HepG2 (cell line): ENCODE results near the gene RNASE12. TPM values are rescaled to one million over a fixed set of nuclear protein-coding genes. Genes with fewer than 3 reads are reported as not detected.
A peak's percentile ranks its signal among the peaks of the same experiment; 100 is the strongest.

Experiments used
- ARHGAP35 ChIP-seq: sonication (generic); formaldehyde crosslinking; IDR thresholded peaks from 2 replicates; pipeline ENCODE4 v1.9.0; 2022; ENCODE audit warnings: mild to moderate bottlenecking, inconsistent platforms, moderate library complexity, missing genetic modification reagents, borderline replicate concordance
- ATF7 ChIP-seq, 2 experiments: fragments of 450-650 bp in 1 of 2; sonication (generic) in 1 of 2; formaldehyde crosslinking in 1 of 2; IDR thresholded peaks; 2 replicates each; pipeline versions ENCODE4 v1.4.0 to v1.6.1; 2016 to 2020; ENCODE audit warnings: antibody characterized with exemption in 1 of 2, mild to moderate bottlenecking in 1 of 2, missing genetic modification reagents in 1 of 2
- CAMTA2 ChIP-seq: sonication (generic); formaldehyde crosslinking; IDR thresholded peaks from 2 replicates; pipeline ENCODE4 v1.4.0; 2020; ENCODE audit warnings: mild to moderate bottlenecking, missing genetic modification reagents, borderline replicate concordance
- CEBPB ChIP-seq: IDR thresholded peaks from 2 replicates; pipeline ENCODE4 v1.6.1; 2011; ENCODE audit warnings: low read depth, low read length, improper control_type of control experiment, borderline replicate concordance
- GMEB1 ChIP-seq: sonication (generic); formaldehyde crosslinking; IDR thresholded peaks from 2 replicates; pipeline ENCODE4 v1.5.1; 2020; ENCODE audit warnings: missing genetic modification reagents, mild to moderate bottlenecking, borderline replicate concordance
- HNF1B ChIP-seq: sonication (generic); formaldehyde crosslinking; IDR thresholded peaks from 2 replicates; pipeline ENCODE4 v1.5.1; 2020; ENCODE audit warnings: mild to moderate bottlenecking, moderate library complexity, missing genetic modification reagents
- IRF1 ChIP-seq: sonication (generic); formaldehyde crosslinking; IDR thresholded peaks from 2 replicates; pipeline ENCODE4 v1.4.0; 2020; ENCODE audit warnings: low read depth, mild to moderate bottlenecking, missing genetic modification reagents
- JUN ChIP-seq: sonication (generic); formaldehyde crosslinking; IDR thresholded peaks from 2 replicates; pipeline ENCODE4 v1.4.0; 2020; ENCODE audit warnings: mild to moderate bottlenecking, missing genetic modification reagents
- KAT7 ChIP-seq: IDR thresholded peaks from 2 replicates; pipeline ENCODE4 v1.6.1; 2018; ENCODE audit warnings: borderline replicate concordance, missing compliant biosample characterization
- RARG ChIP-seq: sonication (generic); formaldehyde crosslinking; IDR thresholded peaks from 2 replicates; pipeline ENCODE4 v1.4.0; 2020; ENCODE audit warnings: low read depth, mild to moderate bottlenecking, missing genetic modification reagents
- RELA ChIP-seq: sonication (generic); formaldehyde crosslinking; IDR thresholded peaks from 2 replicates; pipeline ENCODE4 v1.4.0; 2020; ENCODE audit warnings: missing genetic modification reagents
- TERF1 ChIP-seq: sonication (generic); formaldehyde crosslinking; IDR thresholded peaks from 2 replicates; pipeline ENCODE4 v1.8.0; 2022; ENCODE audit warnings: mild to moderate bottlenecking, missing genetic modification reagents, moderate library complexity
- THRA ChIP-seq: sonication (generic); formaldehyde crosslinking; IDR thresholded peaks from 2 replicates; pipeline ENCODE4 v1.4.0; 2020; ENCODE audit warnings: missing genetic modification reagents, borderline replicate concordance
- TSC22D2 ChIP-seq: sonication (generic); formaldehyde crosslinking; IDR thresholded peaks from 2 replicates; pipeline ENCODE4 v1.5.1; 2020; ENCODE audit warnings: missing genetic modification reagents, mild to moderate bottlenecking, borderline replicate concordance
- WIZ ChIP-seq: sonication (generic); formaldehyde crosslinking; IDR thresholded peaks from 2 replicates; pipeline ENCODE4 v1.5.1; 2020; ENCODE audit warnings: mild to moderate bottlenecking, missing genetic modification reagents
- ZFP1 ChIP-seq: IDR thresholded peaks from 2 replicates; pipeline ENCODE4 v1.6.1; 2016
- ZIK1 ChIP-seq: sonication (generic); formaldehyde crosslinking; IDR thresholded peaks from 2 replicates; pipeline ENCODE4 v1.5.0; 2020; ENCODE audit warnings: mild to moderate bottlenecking, low read depth, missing genetic modification reagents, borderline replicate concordance
- ZNF414 ChIP-seq: sonication (generic); formaldehyde crosslinking; IDR thresholded peaks from 2 replicates; pipeline ENCODE4 v1.5.0; 2020; ENCODE audit warnings: missing genetic modification reagents
- ZNF430 ChIP-seq: sonication (generic); formaldehyde crosslinking; IDR thresholded peaks from 2 replicates; pipeline ENCODE4 v1.9.0; 2021; ENCODE audit warnings: mild to moderate bottlenecking, missing genetic modification reagents
- ZNF713 ChIP-seq: sonication (generic); formaldehyde crosslinking; IDR thresholded peaks from 2 replicates; pipeline ENCODE4 v1.4.0; 2020; ENCODE audit warnings: mild to moderate bottlenecking, missing genetic modification reagents
- ZSCAN22 ChIP-seq: sonication (generic); formaldehyde crosslinking; IDR thresholded peaks from 2 replicates; pipeline ENCODE4 v1.4.0; 2020; ENCODE audit warnings: mild to moderate bottlenecking, missing genetic modification reagents
- polyA plus RNA-seq, 8 experiments: library from polyadenylated mRNA; depleted of rRNA in 3 of 8; stranded (reverse) in 7 of 8; unstranded in 1 of 8; fragments of >200 nt; fragmentation: Illumina TruSeq in 4 of 8; extraction: Trizol in 4 of 8; gene quantifications; 2 replicates each; pipeline versions ENCODE4 v1.2.1 to v1.2.3, GENCODE V29; 2011 to 2016; ENCODE audit warnings: low read depth in 4 of 8, missing spikeins in 1 of 8, mixed read lengths in 1 of 8; ENCODE audit not compliant: insufficient read depth in 1 of 8
- total RNA-seq, 5 experiments: library from RNA; depleted of rRNA; stranded (reverse); fragments of >200 nt; fragmentation: Illumina TruSeq; extraction: Trizol; gene quantifications; 2 replicates each; pipeline ENCODE4 v1.2.3, GENCODE V29; 2016; ENCODE audit warnings: low read depth in 1 of 5

The RNASE12 gene
- total and polyA plus RNA-seq, 2 of the 13 experiments (the other 11 are each of a cell fraction or from before 2014, with no cell fraction given): not detected

GRCh38 chr14:20610002-20610765, 19.0 kb upstream of the RNASE12 start (continued):
- TF ChIP-seq HNF1B: 0 out of 2 replicates have a peak, but pooled peaks have one; percentile 23
- TF ChIP-seq CEBPB: no peak
- no peak for TF ChIP-seq ZIK1 (CRISPR knock-in tag)
- TF ChIP-seq ARHGAP35 (CRISPR knock-in tag): no peak
- TF ChIP-seq THRA (CRISPR knock-in tag): 0 out of 2 replicates have a peak, but pooled peaks have one; percentile 28
- no peak for TF ChIP-seq ZNF713 (CRISPR knock-in tag)
- no peak for TF ChIP-seq IRF1 (CRISPR knock-in tag)
- TF ChIP-seq ZFP1 (CRISPR knock-in tag): peak; percentile 75; the same call in 1 of the 2 replicates
- TF ChIP-seq ZSCAN22 (CRISPR knock-in tag): peak; percentile 52; the same call in 1 of the 2 replicates
- TF ChIP-seq TERF1: no peak
- peak; percentile 25; the same call in 1 of the 2 replicates for TF ChIP-seq GMEB1 (CRISPR knock-in tag)
- TF ChIP-seq RARG (CRISPR knock-in tag): no peak
- TF ChIP-seq RELA (CRISPR knock-in tag): 0 out of 2 replicates have a peak, but pooled peaks have one; percentile 37
- peak; percentile 65; the same call in 1 of the 2 replicates for TF ChIP-seq TSC22D2 (CRISPR knock-in tag)
- TF ChIP-seq CAMTA2: no peak; the same call in 1 of the 2 replicates
- no peak for TF ChIP-seq WIZ
- peak; percentile 97 for TF ChIP-seq KAT7
- no peak for TF ChIP-seq ATF7 (IDR thresholded peaks at IDR 0.05)
- TF ChIP-seq ATF7 (CRISPR knock-in tag; IDR thresholded peaks at IDR 0.05): no peak
- TF ChIP-seq ZNF414: peak; percentile 78
- no peak for TF ChIP-seq JUN (CRISPR knock-in tag)
- peak; percentile 89 for TF ChIP-seq ZNF430 (CRISPR knock-in tag)
